Fibroblast of lung (primary cell): ENCODE data around the gene CAPSL. TPM values are rescaled to one million over a fixed set of nuclear protein-coding genes. Genes with fewer than 3 reads are reported as not detected.

Source experiments
- DNase-seq, 2 donors: peaks; one replicate each; pipeline versions ENCODE4 v3.0.0 to v3.0.0-alpha.2; 2010; ENCODE audit warnings: low read depth in 2 of 2
- H2AFZ ChIP-seq: 2 replicates; pipeline ENCODE4 v1.5.1; 2012; ENCODE audit warnings: low read length, control low read depth, inconsistent platforms
- H3K27ac ChIP-seq: 2 replicates; pipeline ENCODE4 v1.5.1; 2011; ENCODE audit warnings: low read length, control low read depth; ENCODE audit not compliant: insufficient read depth
- H3K27me3 ChIP-seq: 2 replicates; pipeline ENCODE4 v1.5.1; 2011; ENCODE audit warnings: mild to moderate bottlenecking, low read length; ENCODE audit not compliant: control insufficient read depth, insufficient read depth
- H3K36me3 ChIP-seq: 2 replicates; pipeline ENCODE4 v1.5.1; 2011; ENCODE audit warnings: low read length; ENCODE audit not compliant: control insufficient read depth, insufficient read depth
- H3K4me1 ChIP-seq: 2 replicates; pipeline ENCODE4 v1.5.1; 2011; ENCODE audit warnings: low read length; ENCODE audit not compliant: control insufficient read depth, insufficient read depth; ENCODE audit errors: extremely low read depth
- H3K4me2 ChIP-seq: 2 replicates; pipeline ENCODE4 v1.5.1; 2011; ENCODE audit warnings: low read length, control low read depth; ENCODE audit not compliant: insufficient read depth; ENCODE audit errors: extremely low read depth
- H3K4me3 ChIP-seq, 4 experiments: fragments of 200-600 bp in 1 of 4; sonication (generic) in 1 of 4; replicated peaks in 1 of 4; 2 replicates each; pipeline ENCODE4 v1.5.1; 2011 to 2016; ENCODE audit warnings: low read length in 4 of 4, low read depth in 3 of 4, mild to moderate bottlenecking in 3 of 4, control low read depth in 2 of 4, inconsistent platforms in 1 of 4, mixed read lengths in 1 of 4; ENCODE audit not compliant: insufficient read depth in 1 of 4; ENCODE audit errors: control extremely low read depth in 1 of 4
- H3K79me2 ChIP-seq: 2 replicates; pipeline ENCODE4 v1.5.1; 2012; ENCODE audit warnings: mild to moderate bottlenecking, low read length, inconsistent platforms; ENCODE audit not compliant: control insufficient read depth, insufficient read depth
- H3K9ac ChIP-seq: 2 replicates; pipeline ENCODE4 v1.5.1; 2011; ENCODE audit warnings: mild to moderate bottlenecking, low read length, control low read depth; ENCODE audit not compliant: insufficient read depth
- H3K9me3 ChIP-seq: 2 replicates; pipeline ENCODE4 v1.5.1; 2012; ENCODE audit warnings: low read depth, low read length; ENCODE audit not compliant: control insufficient read depth, insufficient read depth
- H4K20me1 ChIP-seq: 2 replicates; pipeline ENCODE4 v1.5.1; 2011; ENCODE audit warnings: low read length; ENCODE audit not compliant: control insufficient read depth, insufficient read depth; ENCODE audit errors: extremely low read depth
- CTCF ChIP-seq, 2 donors: IDR thresholded peaks in 1 of 2; conservative IDR thresholded peaks in 1 of 2; 1 replicate in 1 of 2; 2 replicates in 1 of 2; pipeline ENCODE4 v1.5.1; 2011 to 2012; ENCODE audit warnings: low read length in 2 of 2, control low read depth in 1 of 2, inconsistent platforms in 1 of 2, low read depth in 1 of 2, mild to moderate bottlenecking in 1 of 2
- EZH2 ChIP-seq: IDR thresholded peaks from 2 replicates; pipeline ENCODE4 v1.5.1; 2012; ENCODE audit warnings: low read length, control low read depth, mild to moderate bottlenecking; ENCODE audit errors: missing control alignments
- polyA plus RNA-seq, 2 donors: library from polyadenylated mRNA; depleted of rRNA in 1 of 2; stranded (reverse) in 1 of 2; unstranded in 1 of 2; fragments of >200 nt; gene quantifications; 2 replicates each; pipeline ENCODE4 v1.2.1, GENCODE V29; 2011 to 2012; ENCODE audit warnings: missing spikeins in 1 of 2
- total RNA-seq: library from RNA; depleted of rRNA; stranded (reverse); fragments of >200 nt; gene quantifications from 2 replicates; pipeline ENCODE4 v1.2.1, GENCODE V29; 2014

The CAPSL gene
- total and polyA plus RNA-seq, 2 donors (not counting 1 experiment from before 2014, with no cell fraction given): 0.33 to 0.96 TPM

DNA sequence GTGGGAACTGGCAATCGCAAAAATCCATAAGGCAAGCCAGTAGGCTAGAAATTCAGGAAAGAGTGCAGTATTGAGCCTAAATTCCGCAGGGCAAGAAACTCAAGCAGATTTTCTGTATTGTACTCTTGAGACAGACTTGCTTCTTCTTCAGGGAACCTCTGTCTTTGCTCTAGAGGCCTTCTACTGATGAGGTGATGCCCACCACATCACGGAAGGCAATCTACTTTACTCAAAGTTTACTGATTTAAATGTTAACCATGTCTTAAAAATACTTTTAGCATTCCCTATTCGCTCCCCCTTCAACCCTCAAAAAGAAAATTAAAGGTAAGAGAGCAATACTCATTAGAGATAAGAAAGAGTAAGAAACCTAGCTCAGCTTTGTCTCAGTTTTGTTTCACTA lies 70.4 kb downstream of the CAPSL start:
- TF ChIP-seq EZH2: no peak
- TF ChIP-seq CTCF (conservative IDR thresholded peaks at IDR 0.05 in 1 of 2, IDR thresholded peaks at IDR 0.05 in 1 of 2; ENCODE audit: low read depth in 1 of 2, low read length in 2 of 2): no peak
- no peak overlapping the region for H3K27ac ChIP-seq
- no peak overlapping the region for H3K4me2 ChIP-seq
- H4K20me1 ChIP-seq: no peaks in the 10 kb centered on the region
- H3K27me3 ChIP-seq: no peaks in the 10 kb centered on the region
- no peaks in the 10 kb centered on the region for H3K9me3 ChIP-seq
- no peak overlapping the region for H3K9ac ChIP-seq
- no peak overlapping the region for H2AFZ ChIP-seq
- no peak for DNase-seq
- peaks cover 23% of the 10 kb centered on the region for H3K36me3 ChIP-seq
- no peaks in the 10 kb centered on the region for H3K79me2 ChIP-seq
- H3K4me3 ChIP-seq: no peak overlapping the region
- no peaks in the 10 kb centered on the region for H3K4me1 ChIP-seq

DNA sequence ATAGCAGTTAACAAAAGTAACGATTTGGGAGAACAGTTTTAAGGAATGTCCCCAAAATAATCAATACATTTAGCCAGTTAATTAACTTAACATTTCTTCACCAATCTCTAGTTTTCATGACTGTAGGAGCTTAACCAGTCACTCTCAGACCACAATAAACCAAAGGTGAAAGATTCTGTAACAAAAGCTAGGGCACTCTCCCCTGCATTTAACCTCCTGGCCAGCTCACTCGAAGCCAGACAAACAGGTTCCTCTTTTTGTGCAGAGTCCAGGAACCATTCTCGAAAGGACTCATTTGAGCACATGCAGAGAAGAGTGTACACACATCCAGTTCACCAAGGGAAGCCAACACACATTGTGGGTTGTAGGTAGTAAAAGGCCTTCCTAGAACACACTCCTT lies 75.3 kb downstream of the CAPSL start:
- peaks cover 4% of the 10 kb centered on the region for H3K36me3 ChIP-seq
- H4K20me1 ChIP-seq: no peaks in the 10 kb centered on the region
- H3K4me1 ChIP-seq: peaks cover 11% of the 10 kb centered on the region
- no peak overlapping the region for H3K27ac ChIP-seq
- H2AFZ ChIP-seq: no peak overlapping the region
- no peak overlapping the region for H3K4me3 ChIP-seq
- TF ChIP-seq CTCF (conservative IDR thresholded peaks at IDR 0.05 in 1 of 2, IDR thresholded peaks at IDR 0.05 in 1 of 2; ENCODE audit: low read depth in 1 of 2, low read length in 2 of 2): no peak
- no peak for TF ChIP-seq EZH2
- DNase-seq: no peak
- no peaks in the 10 kb centered on the region for H3K27me3 ChIP-seq
- no peak overlapping the region for H3K9ac ChIP-seq
- H3K4me2 ChIP-seq: no peak overlapping the region
- no peaks in the 10 kb centered on the region for H3K9me3 ChIP-seq
- H3K79me2 ChIP-seq: peaks cover 15% of the 10 kb centered on the region

- H3K9me3 ChIP-seq: no peaks in the 10 kb centered on the region
- no peak overlapping the region for H3K9ac ChIP-seq
- peaks cover 4% of the 10 kb centered on the region for H3K36me3 ChIP-seq
- DNase-seq: no peak
- H3K27me3 ChIP-seq: no peaks in the 10 kb centered on the region
- H3K4me3 ChIP-seq: no peak overlapping the region
- peaks cover 11% of the 10 kb centered on the region for H3K4me1 ChIP-seq
- TF ChIP-seq EZH2 (no peak), CTCF (conservative IDR thresholded peaks at IDR 0.05 in 1 of 2, IDR thresholded peaks at IDR 0.05 in 1 of 2; ENCODE audit: low read depth in 1 of 2, low read length in 2 of 2) (no peak)
- no peak overlapping the region for H3K4me2 ChIP-seq
- no peak overlapping the region for H2AFZ ChIP-seq
- peaks cover 15% of the 10 kb centered on the region for H3K79me2 ChIP-seq
- no peak overlapping the region for H3K27ac ChIP-seq
- H4K20me1 ChIP-seq: no peaks in the 10 kb centered on the region
Measured at GRCh38 chr5:35862126-35862525, 76.3 kb downstream of the CAPSL start.
